IMR-90 (cell line): ENCODE measurements around the gene PIEZO2. TPM values are rescaled to one million over a fixed set of nuclear protein-coding genes. Genes with fewer than 3 reads are reported as not detected.

Source experiments
- ATAC-seq: fragments of 200-7000 bp; cut with Tn5 transposase; 2 replicates; pipeline ENCODE4 v1.9.1; 2020; ENCODE audit warnings: low read depth, mild to moderate bottlenecking, moderate library complexity
- BruUV-seq: library from RNA; stranded (reverse); fragments of 400-500 nt; replicated peaks from 2 replicates; lab custom pipeline; 2021; lab: Mats Ljungman, UMichigan
- CTCF ChIA-PET: fragments of 300-600 bp; formaldehyde crosslinking; extraction: SDS; loops from one replicate; lab custom pipeline; 2021; ENCODE audit warnings: antibody characterized with exemption; lab: Yijun Ruan, JAX
- POLR2A ChIA-PET: fragments of 300-600 bp; sonication (Branson Sonifier 250); formaldehyde crosslinking; loops from one replicate; lab custom pipeline; 2022; ENCODE audit warnings: antibody characterized with exemption; ENCODE audit not compliant: unreplicated experiment; lab: Charles Lee
- DNase-seq: peaks from one replicate; pipeline ENCODE4 v3.0.0; 2013
- H2AFZ ChIP-seq: replicated peaks from 2 replicates; pipeline ENCODE3; 2013; ENCODE audit warnings: low read length, mild to moderate bottlenecking; ENCODE audit not compliant: poor library complexity
- H2AK5ac ChIP-seq: 2 replicates; pipeline ENCODE4 v1.6.1; 2013; ENCODE audit warnings: low read depth, low read length, inconsistent platforms
- H2AK9ac ChIP-seq: replicated peaks from 2 replicates; pipeline ENCODE3; 2013; ENCODE audit warnings: mild to moderate bottlenecking, low read depth, low read length, moderate library complexity; ENCODE audit not compliant: poor library complexity
- H2BK120ac ChIP-seq: 2 replicates; pipeline ENCODE4 v1.6.1; 2013; ENCODE audit warnings: low read depth, low read length, inconsistent platforms
- H2BK15ac ChIP-seq: 3 replicates; pipeline ENCODE4 v1.6.1; 2013; ENCODE audit warnings: low read depth, low read length, inconsistent platforms
- H2BK20ac ChIP-seq: 2 replicates; pipeline ENCODE4 v1.6.1; 2013; ENCODE audit warnings: low read depth, mild to moderate bottlenecking, inconsistent platforms, low read length, moderate library complexity
- H2BK5ac ChIP-seq: 2 replicates; pipeline ENCODE4 v1.6.1; 2013; ENCODE audit warnings: mild to moderate bottlenecking, low read depth, low read length, inconsistent platforms; ENCODE audit not compliant: poor library complexity, severe bottlenecking
- H3K14ac ChIP-seq: replicated peaks from 2 replicates; pipeline ENCODE4 v1.6.1; 2013; ENCODE audit warnings: low read depth, low read length, inconsistent platforms
- H3K18ac ChIP-seq: 2 replicates; pipeline ENCODE4 v1.6.1; 2013; ENCODE audit warnings: low read depth, low read length, control low read depth
- H3K23ac ChIP-seq: 2 replicates; pipeline ENCODE4 v1.6.1; 2013; ENCODE audit warnings: low read depth, low read length, inconsistent platforms
- H3K27ac ChIP-seq: 2 replicates; pipeline ENCODE4 v1.5.1; 2013; ENCODE audit warnings: mild to moderate bottlenecking, control low read depth, low read length; ENCODE audit not compliant: insufficient read depth
- H3K27me3 ChIP-seq: 2 replicates; pipeline ENCODE4 v1.6.1; 2013; ENCODE audit warnings: low read length; ENCODE audit not compliant: control insufficient read depth, insufficient read depth
- H3K36me3 ChIP-seq: 2 replicates; pipeline ENCODE4 v1.6.1; 2013; ENCODE audit warnings: low read length, mixed read lengths; ENCODE audit not compliant: control insufficient read depth, insufficient read depth
- H3K4ac ChIP-seq: 2 replicates; pipeline ENCODE4 v1.6.1; 2013; ENCODE audit warnings: low read depth, low read length, inconsistent platforms
- H3K4me1 ChIP-seq: 2 replicates; pipeline ENCODE4 v1.6.1; 2013; ENCODE audit warnings: low read length, mixed read lengths; ENCODE audit not compliant: control insufficient read depth, insufficient read depth
- H3K4me2 ChIP-seq: 2 replicates; pipeline ENCODE4 v1.6.1; 2013; ENCODE audit warnings: low read depth, mild to moderate bottlenecking, control low read depth, low read length, moderate library complexity
- H3K4me3 ChIP-seq: 2 replicates; pipeline ENCODE4 v1.5.1; 2013; ENCODE audit warnings: low read depth, mild to moderate bottlenecking, control low read depth, low read length, moderate library complexity; ENCODE audit not compliant: insufficient read depth
- H3K56ac ChIP-seq: 2 replicates; pipeline ENCODE4 v1.6.1; 2013; ENCODE audit warnings: low read length, inconsistent platforms; ENCODE audit not compliant: insufficient read depth; ENCODE audit errors: extremely low read depth
- H3K79me1 ChIP-seq, 2 experiments: 2 replicates each; pipeline ENCODE4 v1.6.1; 2013; ENCODE audit warnings: low read length in 2 of 2, inconsistent platforms in 1 of 2, low read depth in 1 of 2
- H3K9ac ChIP-seq: 2 replicates; pipeline ENCODE4 v1.6.1; 2013; ENCODE audit warnings: low read depth, low read length, control low read depth
- H3K9me1 ChIP-seq: 2 replicates; pipeline ENCODE4 v1.6.1; 2013; ENCODE audit warnings: low read length, inconsistent platforms; ENCODE audit not compliant: insufficient read depth
- H3K9me3 ChIP-seq: 2 replicates; pipeline ENCODE4 v1.6.1; 2013; ENCODE audit warnings: low read length; ENCODE audit not compliant: control insufficient read depth, insufficient read depth
- H4K20me1 ChIP-seq: 2 replicates; pipeline ENCODE4 v1.6.1; 2013; ENCODE audit warnings: low read length, inconsistent platforms; ENCODE audit not compliant: insufficient read depth
- H4K5ac ChIP-seq: 2 replicates; pipeline ENCODE4 v1.6.1; 2013; ENCODE audit warnings: mild to moderate bottlenecking, low read depth, low read length, control low read depth
- H4K8ac ChIP-seq, 2 experiments: 2 replicates each; pipeline ENCODE4 v1.6.1; 2013; ENCODE audit warnings: low read depth in 2 of 2, low read length in 2 of 2, control low read depth in 1 of 2, inconsistent platforms in 1 of 2
- H4K91ac ChIP-seq: 2 replicates; pipeline ENCODE4 v1.6.1; 2013; ENCODE audit warnings: low read depth, low read length, inconsistent platforms; ENCODE audit not compliant: insufficient read depth
- BHLHE40 ChIP-seq: fragments of 150-350 bp; IDR thresholded peaks from 2 replicates; pipeline ENCODE4 v1.6.1; 2016; ENCODE audit warnings: mild to moderate bottlenecking, low read depth, low read length
- CHD1 ChIP-seq: IDR thresholded peaks from 2 replicates; pipeline ENCODE4 v1.6.1; 2012; ENCODE audit warnings: low read depth, low read length, improper control_type of control experiment
- CTCF ChIP-seq: conservative IDR thresholded peaks from 2 replicates; pipeline ENCODE4 v1.5.1; 2012; ENCODE audit warnings: mild to moderate bottlenecking, low read depth, low read length, improper control_type of control experiment
- FOS ChIP-seq: fragments of 150-350 bp; IDR thresholded peaks from 2 replicates; pipeline ENCODE4 v1.6.1; 2016; ENCODE audit warnings: low read depth, low read length
- MAFK ChIP-seq: IDR thresholded peaks from 2 replicates; pipeline ENCODE4 v1.6.1; 2012; ENCODE audit warnings: low read depth, low read length, improper control_type of control experiment
- MAZ ChIP-seq: IDR thresholded peaks from 2 replicates; pipeline ENCODE4 v1.6.1; 2012; ENCODE audit warnings: low read depth, mild to moderate bottlenecking, low read length, improper control_type of control experiment, moderate library complexity, borderline replicate concordance
- MXI1 ChIP-seq: IDR thresholded peaks from 2 replicates; pipeline ENCODE4 v1.6.1; 2012; ENCODE audit warnings: low read depth, mild to moderate bottlenecking, low read length, moderate library complexity, borderline replicate concordance
- NFE2L2 ChIP-seq: fragments of 150-350 bp; IDR thresholded peaks from 2 replicates; pipeline ENCODE4 v1.6.1; 2016; ENCODE audit warnings: low read depth, mild to moderate bottlenecking, low read length
- POLR2A ChIP-seq: IDR thresholded peaks from 2 replicates; pipeline ENCODE4 v1.6.1; 2012; ENCODE audit warnings: mild to moderate bottlenecking, low read depth, low read length
- RAD21 ChIP-seq: IDR thresholded peaks from 2 replicates; pipeline ENCODE4 v1.6.1; 2012; ENCODE audit warnings: low read length, improper control_type of control experiment
- RCOR1 ChIP-seq: IDR thresholded peaks from 2 replicates; pipeline ENCODE4 v1.6.1; 2012; ENCODE audit warnings: mild to moderate bottlenecking, low read length, improper control_type of control experiment; ENCODE audit not compliant: insufficient replicate concordance
- RFX5 ChIP-seq: IDR thresholded peaks from 2 replicates; pipeline ENCODE4 v1.8.0; 2012; ENCODE audit warnings: low read depth, mild to moderate bottlenecking, low read length, moderate library complexity
- SMC3 ChIP-seq: fragments of 150-350 bp; IDR thresholded peaks from 2 replicates; pipeline ENCODE4 v1.6.1; 2016; ENCODE audit warnings: low read depth, mild to moderate bottlenecking, antibody characterized with exemption, low read length, moderate library complexity
- USF2 ChIP-seq: fragments of 150-350 bp; IDR thresholded peaks from 2 replicates; pipeline ENCODE4 v1.6.1; 2017; ENCODE audit warnings: mild to moderate bottlenecking, antibody characterized with exemption, low read length, low read depth
- WGBS, 2 experiments: methylation state at CpG; one replicate each; pipeline versions ENCODE4 v1.1.5 to v1.1.7; 2013; ENCODE audit warnings: missing lambda C conversion rate in 2 of 2; ENCODE audit not compliant: insufficient read length in 1 of 2; ENCODE audit errors: extremely low coverage in 2 of 2; 5-methylcytosine and 5-hydroxymethylcytosine counted together
- dilution Hi-C: fragments of 300-500 bp; cut with HindIII; formaldehyde crosslinking; loops from one replicate; pipeline ENCODE4 v1.14.3; 2018; ENCODE audit warnings: low sequenced_read_pairs; ENCODE audit not compliant: unreplicated experiment
- in situ Hi-C: fragments of 300-500 bp; cut with MboI; formaldehyde crosslinking; loops from 3 replicates; pipeline ENCODE4 v1.14.3; 2019; ENCODE audit warnings: low sequenced_read_pairs, inconsistent platforms, mixed read lengths
- intact Hi-C: fragments of 100-400 bp; cut with micrococcal nuclease; formaldehyde crosslinking; loops from 2 replicates; pipeline ENCODE4 v1.10.0; 2022
- polyA plus RNA-seq, 3 experiments: library from polyadenylated mRNA; depleted of rRNA; stranded (reverse); fragments of >200 nt; gene quantifications; 2 replicates each; pipeline ENCODE4 v1.2.3, GENCODE V29; 2012; ENCODE audit warnings: low replicate concordance in 1 of 3
- total RNA-seq: library from RNA; depleted of rRNA; stranded (reverse); fragments of >200 nt; gene quantifications from 2 replicates; pipeline ENCODE4 v1.2.3, GENCODE V29; 2012

Gene PIEZO2
- total and polyA plus RNA-seq, 2 of the 4 experiments (the other 2 are of a cell fraction), result 2.4 to 4.1 TPM

- dilution Hi-C loops, result no loop called here
- intact Hi-C loops, result loop anchor here (1.0 to 10.0 kb wide), 7 partner anchors 96 to 512 kb away; no protein-coding TSS in a partner anchor
- CTCF ChIA-PET, result interaction anchor here (0.5 to 1.3 kb wide), 16 partner anchors 11 to 1430 kb away, joined by 3 to 10 read pairs (median 3); no protein-coding TSS in a partner anchor
Measured at GRCh38 chr18:11040823-11041656, 108.3 kb downstream of the PIEZO2 start.

More at GRCh38 chr18:11040823-11041656, 108.3 kb downstream of the PIEZO2 start:
- Histone ChIP-seq H2BK20ac (peak overlapping the region; percentile 42; the same call in 1 of the 2 replicates), H4K8ac (peak overlapping the region in 1 of 2 experiments; percentile 49; a peak in 2 of 4 replicates), H3K4me2 (peak overlapping the region; percentile 64), H3K18ac (peak overlapping the region; percentile 24), H3K4me1 (peaks cover 11% of the 10 kb centered on the region), H3K9ac (no peak overlapping the region), H3K27me3 (no peaks in the 10 kb centered on the region), H3K4me3 (no peak overlapping the region), H3K9me1 (peaks cover 10% of the 10 kb centered on the region), H3K4ac (peak overlapping the region; percentile 34; the same call in 1 of the 2 replicates), H3K23ac (peak overlapping the region; percentile 22; the same call in 1 of the 2 replicates), H3K79me1 (0 out of 4 replicates have a peak, but pooled peaks cover 0 to 3% of the 10 kb centered on the region in 2 experiments), H4K91ac (no peak overlapping the region), H2AK9ac (no peak overlapping the region), H3K36me3 (no peaks in the 10 kb centered on the region), H3K56ac (no peak overlapping the region), H2BK120ac (peak overlapping the region; percentile 38), H2AK5ac (no peak overlapping the region), H2BK15ac (no peak overlapping the region), H2AFZ (no peak overlapping the region), H2BK5ac (no peak overlapping the region), H4K5ac (peak overlapping the region; percentile 57), H3K14ac (0 out of 2 replicates have a peak overlapping the region, but pooled peaks have one; percentile 5), H3K27ac (peak overlapping the region; percentile 50; the same call in 1 of the 2 replicates), H3K9me3 (no peaks in the 10 kb centered on the region), H4K20me1 (no peaks in the 10 kb centered on the region)
- WGBS, 2 experiments, result no CpG with 5 or more reads among the region's 7 CpGs
- POLR2A ChIA-PET, result no interaction called here
- in situ Hi-C loops, result loop anchor here (5.0 kb wide), 1 partner anchor 189 kb away; no protein-coding TSS in a partner anchor
- DNase-seq (peak; percentile 69), ATAC-seq (peak; percentile 68)
- no peak for TF ChIP-seq POLR2A
- no peak for TF ChIP-seq CHD1
- no peak for TF ChIP-seq RCOR1
- TF ChIP-seq RAD21, result peak; percentile 65
- peak; percentile 69 for TF ChIP-seq CTCF
- TF ChIP-seq BHLHE40, result no peak
- no peak for TF ChIP-seq RFX5
- TF ChIP-seq MAZ, result no peak
- TF ChIP-seq FOS, result no peak
- no peak for TF ChIP-seq USF2
- TF ChIP-seq MAFK, result no peak
- no peak for TF ChIP-seq MXI1
- peak; percentile 84 for TF ChIP-seq SMC3
- TF ChIP-seq NFE2L2, result no peak
- BruUV-seq, result no TSS peak
